ENCODE results near the gene PLK5.
A peak's percentile ranks its signal among the peaks of the same experiment; 100 is the strongest.
"Not testable (repeated sequence)": the region's sequence is repeated elsewhere in the genome, so short reads cannot be mapped to it uniquely, and the experiment has no call there.

The PLK5 gene

GRCh38 chr19:1507763-1508506 lies 15.9 kb upstream of the PLK5 start:
- DNase-seq (ENCODE audit: low spot score): peak; percentile 97

GRCh38 chr19:1508507-1508856 lies 15.4 kb upstream of the PLK5 start:
- DNase-seq (ENCODE audit: low spot score): no peak

- no peak for DNase-seq (ENCODE audit: low spot score)
Measured at GRCh38 chr19:1509602-1510441, 14.1 kb upstream of the PLK5 start.

- no peak for DNase-seq (ENCODE audit: low spot score)
Measured at GRCh38 chr19:1510442-1510806, 13.5 kb upstream of the PLK5 start.

- DNase-seq (ENCODE audit: low spot score): no peak
Measured at GRCh38 chr19:1510807-1511206, 13.1 kb upstream of the PLK5 start.

GRCh38 chr19:1511318-1512317 lies 12.3 kb upstream of the PLK5 start:
- no peak for DNase-seq (ENCODE audit: low spot score)

GRCh38 chr19:1512671-1513498 lies 11.0 kb upstream of the PLK5 start, which contains the start of gene ADAMTSL5:
Gene ADAMTSL5, minus strand, starts transcription at chr19:1513019. Its CDS starts 2,076 bp downstream, at chr19:1510943.
- DNase-seq (ENCODE audit: low spot score): no peak

GRCh38 chr19:1513499-1514294 lies 10.2 kb upstream of the PLK5 start:
- no peak for DNase-seq (ENCODE audit: low spot score)

- no peak for DNase-seq (ENCODE audit: low spot score)
Measured at GRCh38 chr19:1514295-1514661, 9.6 kb upstream of the PLK5 start.

GRCh38 chr19:1514986-1515721 lies 8.7 kb upstream of the PLK5 start:
- no peak for DNase-seq (ENCODE audit: low spot score)

GRCh38 chr19:1516395-1516753 lies 7.5 kb upstream of the PLK5 start:
- DNase-seq (ENCODE audit: low spot score): no peak

- DNase-seq (ENCODE audit: low spot score): no peak
Measured at GRCh38 chr19:1518471-1518870, 5.4 kb upstream of the PLK5 start.

GRCh38 chr19:1519802-1520201 lies 4.1 kb upstream of the PLK5 start:
- DNase-seq (ENCODE audit: low spot score): not testable (repeated sequence)

GRCh38 chr19:1520203-1520780 lies 3.6 kb upstream of the PLK5 start:
- no peak for DNase-seq (ENCODE audit: low spot score)

- DNase-seq (ENCODE audit: low spot score): no peak
Measured at GRCh38 chr19:1521636-1522035, 2.2 kb upstream of the PLK5 start.

- DNase-seq (ENCODE audit: low spot score): no peak
Measured at GRCh38 chr19:1522061-1522460, 1.8 kb upstream of the PLK5 start.

- no peak for DNase-seq (ENCODE audit: low spot score)
Measured at GRCh38 chr19:1522838-1523237, 1.0 kb upstream of the PLK5 start.

- DNase-seq (ENCODE audit: low spot score): no peak
Measured at GRCh38 chr19:1524287-1524971, 552 bp downstream of the PLK5 start.

GRCh38 chr19:1524972-1525325 lies 1.1 kb downstream of the PLK5 start:
- DNase-seq (ENCODE audit: low spot score): no peak
